A549 (cell line): Measurements from ENCODE around the gene SHROOM1. TPM values are rescaled to one million over a fixed set of nuclear protein-coding genes. Genes with fewer than 3 reads are reported as not detected.

Experiments
- ATAC-seq, 2 experiments: fragments of 200-7000 bp in 1 of 2; fragments of >200 bp in 1 of 2; cut with Nextera tagmentation in 1 of 2; cut with Tn5 transposase in 1 of 2; 3 replicates each; pipeline versions ENCODE4 v1.8.0 to v1.9.1; 2018 to 2020; ENCODE audit warnings: mild to moderate bottlenecking in 1 of 2, moderate library complexity in 1 of 2
- CTCF ChIA-PET: fragments of 300-600 bp; sonication (Branson Sonifier 250); formaldehyde crosslinking; extraction: SDS; loops from one replicate; lab custom pipeline; 2021; ENCODE audit warnings: antibody characterized with exemption, inconsistent platforms; lab: Yijun Ruan, JAX
- POLR2A ChIA-PET: fragments of 350-600 bp; formaldehyde crosslinking; extraction: SDS; loops from one replicate; lab custom pipeline; 2021; ENCODE audit warnings: antibody characterized with exemption, inconsistent platforms; lab: Yijun Ruan, JAX
- DNase-seq, 2 experiments: peaks; one replicate each; pipeline versions ENCODE4 v3.0.0 to v3.0.0-alpha.2; 2011 to 2016; ENCODE audit warnings: low read depth in 1 of 2, low spot score in 1 of 2
- FAIRE-seq: peaks from 2 replicates; lab custom pipeline; 2011; peaks lifted over from hg19 to GRCh38; lab: Jason Lieb, UNC
- H3K27ac ChIP-seq, 2 experiments: fragments of >200 bp; sonication (Bioruptor Twin); formaldehyde crosslinking; 3 replicates each; pipeline ENCODE4 v1.5.1; 2016 to 2017
- H3K4me1 ChIP-seq: fragments of >200 bp; sonication (Bioruptor Twin); formaldehyde crosslinking; 3 replicates; pipeline ENCODE4 v1.6.1; 2016
- H3K4me2 ChIP-seq: fragments of >200 bp; sonication (Bioruptor Twin); formaldehyde crosslinking; 3 replicates; pipeline ENCODE4 v1.6.1; 2016
- H3K4me3 ChIP-seq: fragments of >200 bp; sonication (Bioruptor Twin); formaldehyde crosslinking; 3 replicates; pipeline ENCODE4 v1.5.1; 2016
- H3K9me3 ChIP-seq: fragments of >200 bp; sonication (Bioruptor Twin); formaldehyde crosslinking; 3 replicates; pipeline ENCODE4 v1.6.1; 2016
- ATOH8 ChIP-seq: fragments of 250-450 bp; sonication (Bioruptor Pico); IDR thresholded peaks from 2 replicates; pipeline ENCODE4 v1.5.0; 2020; ENCODE audit warnings: low read depth, mild to moderate bottlenecking, moderate library complexity
- BCL3 ChIP-seq: fragments of >200 bp; sonication (Bioruptor Twin); formaldehyde crosslinking; IDR thresholded peaks from 3 replicates; pipeline ENCODE4 v1.6.1; 2016
- BHLHE40 ChIP-seq: IDR thresholded peaks from 2 replicates; pipeline ENCODE4 v1.6.1; 2012; ENCODE audit warnings: low read depth, low read length, inconsistent platforms
- CHD2 ChIP-seq: fragments of 150-350 bp; IDR thresholded peaks from 2 replicates; pipeline ENCODE4 v1.6.1; 2014; ENCODE audit warnings: low read length; ENCODE audit not compliant: partially characterized antibody
- CHD4 ChIP-seq: fragments of 200-600 bp; sonication (generic); IDR thresholded peaks from 2 replicates; pipeline ENCODE4 v1.6.1; 2016; ENCODE audit warnings: antibody characterized with exemption, mild to moderate bottlenecking, borderline replicate concordance
- EHF ChIP-seq: fragments of 250-450 bp; sonication (Bioruptor Pico); IDR thresholded peaks from 2 replicates; pipeline ENCODE4 v1.5.0; 2020; ENCODE audit warnings: mild to moderate bottlenecking
- EHMT2 ChIP-seq: fragments of 200-600 bp; sonication (generic); IDR thresholded peaks from 2 replicates; pipeline ENCODE4 v1.6.1; 2016; ENCODE audit warnings: antibody characterized with exemption, low read depth, mild to moderate bottlenecking, moderate library complexity
- ELK1 ChIP-seq: fragments of 150-350 bp; IDR thresholded peaks from 2 replicates; pipeline ENCODE4 v1.6.1; 2014; ENCODE audit warnings: low read depth, mild to moderate bottlenecking, low read length
- ESRRA ChIP-seq: fragments of 150-350 bp; IDR thresholded peaks from 2 replicates; pipeline ENCODE4 v1.6.1; 2014; ENCODE audit warnings: mild to moderate bottlenecking, low read length, borderline replicate concordance
- FOXS1 ChIP-seq: fragments of 250-450 bp; sonication (Bioruptor Pico); IDR thresholded peaks from 2 replicates; pipeline ENCODE4 v1.5.0; 2020; ENCODE audit warnings: mild to moderate bottlenecking, moderate library complexity
- GATA3 ChIP-seq: IDR thresholded peaks from 2 replicates; pipeline ENCODE4 v1.6.1; 2012; ENCODE audit warnings: borderline replicate concordance
- HES2 ChIP-seq: fragments of >200 bp; sonication (Bioruptor Twin); formaldehyde crosslinking; IDR thresholded peaks from 2 replicates; pipeline ENCODE4 v1.6.1; 2016
- HOXB13 ChIP-seq: fragments of 250-450 bp; sonication (Bioruptor Pico); IDR thresholded peaks from 2 replicates; pipeline ENCODE4 v1.5.0; 2020; ENCODE audit warnings: low read depth, mild to moderate bottlenecking, moderate library complexity
- KDM5A ChIP-seq: fragments of 200-600 bp; sonication (generic); IDR thresholded peaks from 2 replicates; pipeline ENCODE4 v1.6.1; 2016; ENCODE audit warnings: antibody characterized with exemption, mild to moderate bottlenecking
- MAFK ChIP-seq: fragments of 450-650 bp; IDR thresholded peaks from 2 replicates; pipeline ENCODE4 v1.6.1; 2014; ENCODE audit not compliant: partially characterized antibody
- NPAS2 ChIP-seq: fragments of 250-450 bp; sonication (Bioruptor Pico); IDR thresholded peaks from 2 replicates; pipeline ENCODE4 v1.8.0; 2022; ENCODE audit warnings: mild to moderate bottlenecking, moderate library complexity, borderline replicate concordance
- NR3C1 ChIP-seq: fragments of >200 bp; sonication (Bioruptor Twin); formaldehyde crosslinking; IDR thresholded peaks from 3 replicates; pipeline ENCODE4 v1.6.1; 2017
- PBX3 ChIP-seq: IDR thresholded peaks from 2 replicates; pipeline ENCODE4 v1.6.1; 2012
- POLR2AphosphoS2 ChIP-seq: conservative IDR thresholded peaks from 2 replicates; pipeline ENCODE4 v1.6.1; 2012; ENCODE audit warnings: low read length, improper control_type of control experiment, inconsistent platforms
- RARB ChIP-seq: fragments of 250-450 bp; sonication (Bioruptor Pico); IDR thresholded peaks from 2 replicates; pipeline ENCODE4 v1.8.0; 2021; ENCODE audit warnings: mild to moderate bottlenecking, moderate library complexity
- RFX5 ChIP-seq: fragments of 450-650 bp; IDR thresholded peaks from 2 replicates; pipeline ENCODE4 v1.7.1; 2014; ENCODE audit warnings: antibody characterized with exemption, mild to moderate bottlenecking, moderate library complexity
- RNF2 ChIP-seq: fragments of 200-600 bp; sonication (generic); IDR thresholded peaks from 2 replicates; pipeline ENCODE4 v1.6.1; 2016; ENCODE audit warnings: low read depth, mild to moderate bottlenecking, antibody characterized with exemption, moderate library complexity, borderline replicate concordance
- SMC3 ChIP-seq: fragments of >200 bp; sonication (Bioruptor Twin); formaldehyde crosslinking; IDR thresholded peaks from 3 replicates; pipeline ENCODE4 v1.6.1; 2018; ENCODE audit warnings: inconsistent platforms
- SREBF2 ChIP-seq: fragments of 450-650 bp; IDR thresholded peaks from 2 replicates; pipeline ENCODE4 v1.6.1; 2014; ENCODE audit warnings: mild to moderate bottlenecking, moderate library complexity
- USF2 ChIP-seq: fragments of 450-650 bp; IDR thresholded peaks from 2 replicates; pipeline ENCODE4 v1.6.1; 2014; ENCODE audit warnings: antibody characterized with exemption
- WGBS: methylation state at CpG from one replicate; pipeline ENCODE4 v1.1.6; 2017; ENCODE audit errors: missing lambda C conversion rate; 5-methylcytosine and 5-hydroxymethylcytosine counted together
- polyA plus RNA-seq, 4 experiments: library from polyadenylated mRNA; depleted of rRNA in 3 of 4; stranded (reverse); fragments of >200 nt; fragmentation: RNase III in 1 of 4; extraction: RNeasy Plus Mini Kit Qiagen cat#74134 plus additional on column Dnase treatment in 1 of 4; gene quantifications; 2 replicates in 3 of 4; 3 replicates in 1 of 4; pipeline ENCODE4 v1.2.3, GENCODE V29; 2011 to 2017

The SHROOM1 gene
- polyA plus RNA-seq, 2 of the 4 experiments (the other 2 are of a cell fraction), result 4.5 to 5.4 TPM

- FAIRE-seq (no peak), DNase-seq (no peak), ATAC-seq (no peak)
- no peak overlapping the region for H3K4me2 ChIP-seq
- no peak overlapping the region for H3K4me3 ChIP-seq
- peak overlapping the region in 1 of 2 experiments; percentile 9; a peak in 1 of 6 replicates for H3K27ac ChIP-seq
- TF ChIP-seq PBX3 (no peak), RFX5 (no peak), SREBF2 (no peak), CHD4 (no peak), FOXS1 (CRISPR knock-in tag) (no peak), ELK1 (no peak), BHLHE40 (no peak), KDM5A (no peak)
- no peaks in the 10 kb centered on the region for H3K9me3 ChIP-seq
- H3K4me1 ChIP-seq, result peaks cover 4% of the 10 kb centered on the region; the same call in 1 of the 3 replicates
- POLR2A ChIA-PET, result no interaction called here
- CTCF ChIA-PET, result interaction anchor here (1.0 to 2.9 kb wide), 3 partner anchors 10 to 27 kb away, joined by 4 to 14 read pairs (median 14); partner anchors contain the start of genes GDF9, SHROOM1 and UQCRQ
- 82% methylated on average over 8 of the region's 8 CpGs for WGBS
These were observed 9.2 kb upstream of the SHROOM1 start for GRCh38 chr5:132839426-132840301.

GRCh38 chr5:132838516-132839282 lies 8.3 kb upstream of the SHROOM1 start:
- TF ChIP-seq NR3C1, result no peak
- DNase-seq, result no peak
- no peak for FAIRE-seq
- Histone ChIP-seq H3K4me1 (peaks cover 4% of the 10 kb centered on the region; the same call in 1 of the 3 replicates), H3K9me3 (no peaks in the 10 kb centered on the region), H3K27ac (no peak overlapping the region), H3K4me3 (no peak overlapping the region), H3K4me2 (no peak overlapping the region)
- WGBS, result 71% methylated on average over 3 of the region's 3 CpGs
- CTCF ChIA-PET, result interaction anchor here (1.0 to 2.9 kb wide), 3 partner anchors 9 to 28 kb away, joined by 4 to 14 read pairs (median 14); partner anchors contain the start of genes GDF9, SHROOM1 and UQCRQ
- ATAC-seq, result no peak
- POLR2A ChIA-PET, result no interaction called here

GRCh38 chr5:132837868-132838267 lies 7.4 kb upstream of the SHROOM1 start:
- FAIRE-seq (no peak), ATAC-seq (no peak; a peak in 1 of 6 replicates), DNase-seq (no peak)
- ChIA-PET CTCF (interaction anchor here (2.8 to 2.9 kb wide), 2 partner anchors 8 to 18 kb away, joined by 14 read pairs; partner anchors contain the start of gene SHROOM1), POLR2A (no interaction called here)
- 81% methylated on average over 2 of the region's 2 CpGs for WGBS
- no peak overlapping the region for H3K4me2 ChIP-seq
- H3K27ac ChIP-seq, result no peak overlapping the region
- H3K4me3 ChIP-seq, result no peak overlapping the region
- H3K4me1 ChIP-seq, result peaks cover 4% of the 10 kb centered on the region; the same call in 1 of the 3 replicates
- no peaks in the 10 kb centered on the region for H3K9me3 ChIP-seq
- TF ChIP-seq EHMT2 (no peak), BHLHE40 (no peak), SMC3 (no peak), ATOH8 (CRISPR knock-in tag) (no peak), USF2 (no peak), HES2 (no peak), ESRRA (no peak), RARB (CRISPR knock-in tag) (no peak), BCL3 (no peak), HOXB13 (CRISPR knock-in tag) (no peak), CHD4 (no peak), NPAS2 (CRISPR knock-in tag) (no peak), POLR2AphosphoS2 (no peak), EHF (CRISPR knock-in tag) (no peak), RNF2 (no peak), GATA3 (no peak), MAFK (no peak), CHD2 (no peak)
